Stimulated activated naive CD8-positive, alpha-beta T cell treated with anti-CD3 and anti-CD28 coated beads, Interleukin-15, Interleukin-2, amounts not matched to agents 100 U/mL and 50 U/mL, for 24 hours (primary cell): ENCODE results near the gene ADCY10.
"Not testable (repeated sequence)": the region's sequence is repeated elsewhere in the genome, so short reads cannot be mapped to it uniquely, and the experiment has no call there.

Experiments used
- ATAC-seq: fragments of 150-1000 bp; cut with Tn5 transposase; one replicate; pipeline ENCODE4 v1.10.0; 2021
- DNase-seq: peaks from one replicate; pipeline ENCODE4 v3.0.0; 2021

Gene ADCY10

GRCh38 chr1:167881069-167881468, 32.9 kb downstream of the ADCY10 start:
- DNase-seq (no peak), ATAC-seq (no peak)

- no peak for DNase-seq
Measured at GRCh38 chr1:167880580-167881021, 33.3 kb downstream of the ADCY10 start.

GRCh38 chr1:167879508-167879907, 34.4 kb downstream of the ADCY10 start:
- DNase-seq (no peak), ATAC-seq (no peak)

More at GRCh38 chr1:167880580-167881021, 33.3 kb downstream of the ADCY10 start:
- ATAC-seq = no peak

- ATAC-seq (peak; percentile 14), DNase-seq (no peak)
Measured at GRCh38 chr1:167878372-167879160, 35.4 kb downstream of the ADCY10 start.

GRCh38 chr1:167876597-167877175, 37.2 kb downstream of the ADCY10 start:
- DNase-seq = no peak
- ATAC-seq = no peak

GRCh38 chr1:167871331-167871730, 42.6 kb downstream of the ADCY10 start:
- no peak for DNase-seq
- ATAC-seq = no peak

GRCh38 chr1:167869157-167870001, 44.6 kb downstream of the ADCY10 start:
- ATAC-seq, DNase-seq: not testable (repeated sequence)

- not testable (repeated sequence) for DNase-seq, ATAC-seq
Measured at GRCh38 chr1:167866739-167867414, 47.1 kb downstream of the ADCY10 start.

- not testable (repeated sequence) for ATAC-seq, DNase-seq
Measured at GRCh38 chr1:167866326-167866725, 47.6 kb downstream of the ADCY10 start.

- not testable (repeated sequence) for ATAC-seq
Measured at GRCh38 chr1:167865804-167866308, 48.1 kb downstream of the ADCY10 start.

GRCh38 chr1:167865193-167865592, 48.7 kb downstream of the ADCY10 start:
- not testable (repeated sequence) for DNase-seq, ATAC-seq

More at GRCh38 chr1:167865804-167866308, 48.1 kb downstream of the ADCY10 start:
- DNase-seq = not testable (repeated sequence)

GRCh38 chr1:167864392-167865032, 49.4 kb downstream of the ADCY10 start:
- DNase-seq (no peak), ATAC-seq (no peak)

GRCh38 chr1:167863921-167864279, 50.0 kb downstream of the ADCY10 start:
- DNase-seq = no peak
- ATAC-seq = no peak

GRCh38 chr1:167863191-167863920, 50.6 kb downstream of the ADCY10 start:
- ATAC-seq, DNase-seq: not testable (repeated sequence)

GRCh38 chr1:167862432-167863076, 51.4 kb downstream of the ADCY10 start:
- ATAC-seq (no peak), DNase-seq (no peak)

- DNase-seq (no peak), ATAC-seq (no peak)
Measured at GRCh38 chr1:167861664-167862381, 52.1 kb downstream of the ADCY10 start.

- ATAC-seq (no peak), DNase-seq (no peak)
Measured at GRCh38 chr1:167860231-167860923, 53.6 kb downstream of the ADCY10 start.

- DNase-seq (no peak), ATAC-seq (no peak)
Measured at GRCh38 chr1:167856711-167857418, 57.1 kb downstream of the ADCY10 start.
